ENCODE measurements around the gene BMX.

BMX gene

DNA sequence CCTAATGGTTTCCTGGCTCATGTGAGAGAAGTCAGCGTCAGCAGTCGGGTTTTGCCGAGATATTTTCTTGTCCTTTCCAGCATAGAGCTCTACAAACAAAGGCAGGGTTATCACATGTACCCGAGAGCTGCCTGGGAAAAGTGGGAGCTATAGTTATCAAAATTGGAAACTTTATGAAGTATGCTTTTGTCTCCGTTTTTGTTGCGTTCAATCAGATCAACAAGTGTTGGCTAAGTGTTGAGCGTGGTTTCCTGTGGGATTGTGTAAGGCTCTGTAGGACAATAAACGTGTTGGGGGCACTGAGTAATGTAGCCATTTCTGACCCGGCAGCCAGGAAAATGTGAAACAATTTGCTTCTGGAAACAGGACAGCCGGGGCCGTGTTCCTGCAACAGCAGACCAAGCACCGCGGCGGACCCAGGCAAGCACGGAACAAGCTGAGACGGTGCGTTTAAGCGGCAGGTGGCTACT lies at the start of gene BMX:
TSS of gene BMX (plus strand) at position 311 of the 470 bp plus-strand sequence. CDS start 7,547 bp downstream, outside the sequence.
- DNase-seq: no peak

DNA sequence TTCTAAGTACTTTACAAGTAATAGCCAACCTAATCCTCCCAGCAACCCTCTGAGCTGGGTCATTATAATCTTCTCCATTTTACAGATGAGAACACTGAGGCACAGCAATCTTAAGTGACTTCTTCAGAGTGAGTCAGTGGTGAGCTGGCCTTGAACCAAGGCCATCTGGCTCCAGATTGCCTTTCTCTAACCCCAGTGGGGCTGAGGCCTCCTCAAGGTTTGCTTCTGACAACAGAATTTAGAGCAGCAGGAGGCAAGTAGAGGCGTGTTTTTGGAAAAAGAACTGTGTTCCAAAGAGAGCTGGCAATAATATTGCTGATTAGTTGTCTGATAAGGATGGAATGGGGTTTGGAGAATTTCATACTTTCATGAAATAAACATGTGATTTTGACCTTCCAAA lies 48.7 kb upstream of the BMX start:
- DNase-seq: no peak

DNA sequence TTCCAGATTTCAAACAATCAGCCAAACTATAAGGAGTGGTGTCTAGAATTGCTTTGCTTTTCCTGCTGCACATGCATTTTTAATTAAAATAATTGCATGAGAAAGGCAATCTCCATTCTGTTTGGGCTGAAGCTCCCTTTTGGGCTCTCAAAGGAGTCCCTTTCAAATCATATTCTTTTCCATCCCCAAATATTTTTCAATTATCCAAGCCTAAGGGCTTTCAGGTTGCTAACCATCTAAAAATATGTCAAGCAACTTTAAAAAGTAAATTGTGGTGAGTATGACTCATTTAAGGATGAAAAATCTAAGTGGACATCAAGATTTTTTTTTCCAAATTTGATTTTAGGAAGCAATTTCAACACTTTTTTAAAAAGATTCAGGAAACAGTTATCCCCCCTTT lies 35.9 kb upstream of the BMX start:
- DNase-seq: no peak

DNA sequence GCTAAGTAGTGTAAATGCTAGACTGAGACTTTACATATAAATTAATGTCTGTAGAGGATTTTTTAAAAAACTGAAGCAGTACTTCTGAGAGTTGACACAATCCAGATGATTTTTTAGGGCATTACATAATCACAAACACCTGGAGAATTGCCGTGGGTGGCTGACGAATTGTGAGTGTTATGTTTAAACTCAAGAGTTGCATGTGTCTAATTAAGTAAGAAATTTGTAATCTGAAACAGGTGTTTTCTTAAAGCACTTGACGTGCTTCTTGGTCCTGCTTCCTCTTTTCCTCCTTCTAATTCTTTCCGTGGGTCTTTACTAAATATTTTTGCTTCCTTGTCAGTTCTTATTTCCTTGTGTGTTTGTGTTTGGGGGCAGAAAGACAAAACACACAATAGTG lies 35.3 kb upstream of the BMX start:
- DNase-seq: no peak

DNA sequence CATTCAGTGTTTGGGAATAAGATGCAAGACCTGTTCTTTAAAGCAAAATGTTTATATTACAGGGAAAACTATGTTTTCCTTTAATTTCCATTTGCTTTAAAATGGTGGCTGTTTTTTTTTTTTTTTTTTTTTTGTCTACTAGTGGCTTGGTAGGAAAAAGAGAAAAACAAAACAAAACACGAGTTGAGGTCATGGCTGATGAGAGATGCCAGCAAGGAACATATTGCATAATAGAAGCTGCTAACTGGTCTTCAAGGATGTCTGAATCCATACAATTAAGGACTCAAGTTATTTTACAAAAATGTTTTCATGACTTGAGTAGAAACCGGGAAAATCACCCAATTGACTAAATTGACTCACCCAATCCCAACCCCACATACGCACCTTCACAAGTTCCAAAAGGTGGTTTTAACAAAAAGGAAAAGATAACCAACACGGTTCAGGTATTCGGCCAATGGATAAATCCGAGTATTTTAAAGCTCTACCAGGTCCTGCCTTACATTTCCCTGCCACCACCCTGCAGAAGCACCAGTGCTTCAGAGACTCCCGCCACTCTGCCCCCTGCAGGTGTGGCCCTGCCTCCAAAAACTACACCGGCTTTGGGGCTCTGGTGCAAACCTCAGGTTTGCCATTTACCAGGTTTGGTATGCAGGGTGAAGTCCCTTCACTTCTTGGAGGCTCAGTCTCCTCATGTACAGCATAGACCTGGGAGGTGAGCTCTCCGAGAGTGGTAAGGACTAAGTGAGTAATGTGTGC lies 34.5 kb upstream of the BMX start:
- no peak for DNase-seq

DNA sequence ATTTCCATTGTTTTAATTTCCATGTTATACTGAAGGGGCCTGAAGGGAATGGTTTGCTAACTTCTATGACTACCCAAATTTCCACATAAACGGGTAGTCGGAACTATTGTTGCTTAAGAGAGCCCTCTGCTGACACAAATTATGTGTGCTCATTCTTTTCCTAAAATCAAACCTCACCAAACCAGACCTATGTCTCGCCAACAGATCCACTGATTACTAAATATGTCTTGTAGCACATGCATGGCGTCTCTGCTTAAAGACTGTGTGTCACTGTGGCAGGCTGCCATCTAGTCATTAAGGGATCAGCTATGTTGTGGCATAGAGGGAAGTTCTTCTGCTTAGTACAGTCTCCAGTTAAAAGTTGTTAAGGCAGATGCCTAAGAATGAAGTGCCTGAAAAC lies 32.6 kb upstream of the BMX start:
- no peak for DNase-seq

DNA sequence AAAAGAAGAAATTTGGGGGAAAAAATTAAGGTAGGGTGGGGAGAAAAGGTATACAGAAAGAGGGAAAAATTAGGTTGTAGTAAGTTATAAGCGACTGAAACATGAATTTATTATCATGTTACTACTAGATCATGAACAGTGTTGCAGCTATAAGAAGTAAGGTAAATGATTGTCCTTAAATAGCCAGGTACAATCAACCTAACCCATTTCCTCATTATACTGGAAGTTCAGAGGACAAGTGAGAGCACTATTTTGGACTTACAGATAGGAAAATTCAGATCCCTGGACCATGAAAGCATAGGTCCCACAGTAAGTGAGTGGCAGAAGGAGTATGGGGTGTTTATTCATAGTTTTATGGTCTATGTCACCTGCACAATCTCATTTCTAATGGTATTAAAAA lies 31.0 kb upstream of the BMX start:
- no peak for DNase-seq

DNA sequence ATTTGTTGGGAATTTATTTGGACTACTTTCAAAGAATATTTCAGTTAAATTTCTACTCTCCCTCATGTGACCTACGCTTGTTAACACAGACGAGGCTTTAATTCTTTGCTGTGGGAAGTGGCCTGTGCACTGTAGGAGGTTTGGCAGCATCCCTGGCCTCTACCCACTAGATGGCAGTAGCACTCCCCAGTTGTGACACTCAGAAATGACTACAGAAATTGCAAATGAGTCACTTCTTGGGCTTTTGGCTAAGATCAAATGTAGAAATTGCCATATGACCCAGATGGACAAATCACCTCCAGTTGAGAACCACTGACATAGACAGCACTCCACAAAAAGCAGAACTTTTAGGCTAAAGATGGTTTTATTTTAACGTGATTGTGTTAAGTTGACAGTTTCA lies 29.6 kb upstream of the BMX start:
- DNase-seq: peak; percentile 43 to 62

DNA sequence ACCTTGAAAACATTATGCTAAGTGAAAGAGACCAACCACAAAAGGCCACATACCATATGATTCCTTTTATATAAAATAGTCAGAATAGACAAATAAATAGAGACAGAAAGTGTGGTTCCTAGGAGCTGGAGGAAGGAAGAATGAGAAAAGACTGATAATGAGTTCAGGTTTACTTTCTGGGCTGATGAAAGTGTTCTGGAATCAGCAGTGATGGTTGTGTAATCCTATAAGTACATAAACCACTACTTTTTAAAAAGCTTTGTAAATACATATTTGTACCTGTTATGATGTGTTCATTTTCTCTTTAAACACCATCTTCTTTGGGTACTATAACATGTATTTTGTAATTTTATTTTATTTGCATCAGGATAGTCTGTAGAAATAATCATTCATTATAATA lies 28.1 kb upstream of the BMX start:
- DNase-seq: no peak

DNA sequence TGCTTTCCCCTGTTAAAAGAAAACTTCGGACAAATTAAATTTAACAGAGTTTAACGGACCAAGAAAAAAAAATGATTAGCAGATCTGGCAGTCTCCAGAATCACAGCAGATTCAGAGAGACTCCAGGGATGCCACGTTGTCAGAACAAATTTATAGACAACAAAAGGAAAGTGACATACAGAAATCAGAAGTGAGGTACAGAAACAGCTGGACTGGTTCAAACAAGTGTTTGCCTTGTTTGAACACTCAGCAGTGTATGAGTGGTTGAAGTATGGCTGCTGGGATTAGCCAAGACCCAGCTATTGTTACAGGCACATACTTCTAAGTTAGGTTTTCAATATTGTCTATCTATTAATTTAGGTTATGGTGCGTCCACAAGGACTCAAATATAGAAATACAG lies 26.6 kb upstream of the BMX start:
- DNase-seq: no peak

DNA sequence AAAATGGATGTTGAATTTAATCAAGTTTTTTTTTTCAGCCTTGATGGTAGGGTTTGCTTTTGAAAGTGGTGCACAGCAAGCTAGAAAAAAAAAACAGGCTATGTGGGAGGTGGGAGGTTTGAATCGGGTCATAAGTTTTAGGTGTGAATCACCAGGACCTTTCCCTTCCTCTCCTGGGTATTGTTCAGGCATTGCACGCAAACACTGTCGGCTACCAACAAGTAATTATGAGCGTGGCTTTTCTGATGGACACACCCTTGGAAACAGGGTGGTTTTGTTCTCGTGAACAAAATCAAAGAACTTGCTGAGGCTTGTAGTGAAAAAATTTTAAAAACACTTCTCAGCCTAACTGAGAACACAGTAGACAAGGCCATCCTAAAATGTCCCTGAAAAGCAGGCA lies 25.6 kb upstream of the BMX start:
- no peak for DNase-seq

DNA sequence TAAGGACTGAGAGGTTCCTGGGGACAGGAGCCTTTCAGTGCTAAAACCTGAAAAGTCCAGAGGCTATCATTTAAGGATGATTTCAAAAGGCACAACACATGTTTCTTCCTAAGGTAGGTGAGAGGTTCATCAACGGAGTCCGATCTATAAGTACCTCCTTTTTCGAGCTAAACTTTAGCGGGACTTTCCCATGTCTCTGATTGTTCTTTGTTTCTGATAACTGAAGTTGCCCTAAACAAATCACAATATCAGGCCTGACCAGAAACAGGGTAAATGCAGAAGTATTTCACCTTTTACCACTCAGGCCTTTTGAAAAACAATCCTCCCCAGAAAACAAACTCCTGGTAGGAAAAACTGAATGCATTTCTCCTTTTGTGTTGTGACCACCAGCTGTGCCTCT lies 25.1 kb upstream of the BMX start:
- DNase-seq: no peak

DNA sequence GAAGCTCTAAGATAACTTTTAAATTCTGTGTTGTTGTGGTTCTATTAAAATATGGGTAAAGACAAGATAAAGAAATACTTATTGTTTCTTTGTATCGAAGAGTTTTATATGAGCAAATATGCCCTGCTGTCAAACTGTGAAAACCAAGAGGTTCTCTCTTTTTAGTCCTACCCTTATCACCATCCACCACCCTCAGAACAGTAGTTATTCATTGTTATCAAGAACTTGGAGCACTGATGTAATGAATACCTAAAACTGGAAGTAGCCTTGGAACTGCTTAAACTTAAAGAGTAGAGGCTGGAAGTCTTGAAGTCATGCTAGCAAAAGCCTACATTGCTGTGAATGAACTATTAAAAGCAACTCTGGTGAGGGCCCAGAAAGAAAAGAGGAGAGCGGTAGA lies 16.7 kb upstream of the BMX start:
- DNase-seq: no peak

DNA sequence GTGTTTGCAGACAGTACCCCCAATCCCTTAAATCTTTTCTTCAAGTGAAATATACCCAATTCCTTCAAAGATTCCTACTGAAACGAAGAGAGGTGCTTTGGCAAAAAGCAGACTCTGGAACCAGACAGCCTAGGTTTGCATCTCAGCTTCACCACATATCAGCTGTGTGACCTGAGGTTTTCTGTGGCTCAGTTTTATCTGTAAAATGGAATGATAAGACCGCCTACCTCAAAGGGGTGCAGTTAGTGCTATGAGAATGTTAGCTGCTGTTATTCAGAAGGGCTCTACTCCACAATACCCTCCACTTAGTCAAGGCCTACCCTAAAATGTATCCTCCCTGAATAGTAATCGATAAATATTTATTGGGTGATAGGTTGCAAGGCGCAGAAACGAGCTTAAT lies 8.1 kb upstream of the BMX start:
- no peak for DNase-seq

DNA sequence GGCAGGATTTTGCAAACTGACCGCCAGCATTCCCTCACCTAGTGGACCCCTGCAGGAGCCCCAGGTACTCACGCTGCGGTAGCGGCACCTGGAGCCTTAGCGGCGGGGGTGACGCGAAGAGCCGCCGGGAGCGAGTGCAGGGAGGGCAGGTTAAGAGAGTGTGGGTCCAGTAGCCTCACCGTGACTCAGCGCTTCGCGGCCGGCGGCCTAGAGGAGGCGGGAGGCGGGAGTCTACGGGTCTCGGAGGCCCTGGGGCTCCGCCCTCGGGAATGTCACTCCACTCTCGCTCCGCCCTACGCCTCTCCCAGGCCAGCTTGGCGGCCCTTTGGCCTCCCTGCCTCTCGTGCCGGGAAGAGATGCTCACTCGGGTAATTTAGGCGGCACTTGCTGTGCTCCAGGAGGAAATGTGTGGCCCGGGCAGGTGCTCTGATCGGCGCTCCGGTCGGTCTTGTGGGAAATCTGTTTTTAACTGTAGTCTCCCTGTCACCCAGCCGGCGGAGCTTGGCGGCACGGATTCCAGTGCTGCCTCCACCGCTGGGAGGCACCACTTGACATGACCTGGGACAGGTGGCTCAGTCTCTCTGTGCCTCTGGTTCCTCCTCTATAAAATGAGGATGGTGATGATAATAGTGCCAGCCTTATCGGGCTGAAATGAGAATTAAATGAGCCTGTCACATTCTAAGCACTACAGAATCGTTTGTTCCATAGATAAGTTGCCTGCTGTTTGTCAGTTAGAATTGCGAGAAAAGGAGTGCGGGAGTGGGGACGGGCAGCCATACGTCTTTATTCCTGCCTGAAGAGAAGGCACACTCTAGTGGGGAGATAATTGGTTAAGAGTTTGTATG lies 7.3 kb upstream of the BMX start, which contains the start of gene PIR:
TSS of gene PIR (minus strand) at position 216 of the 845 bp plus-strand sequence. CDS start 2,076 bp downstream, outside the sequence.
- DNase-seq: peak; percentile 4 to 34

DNA sequence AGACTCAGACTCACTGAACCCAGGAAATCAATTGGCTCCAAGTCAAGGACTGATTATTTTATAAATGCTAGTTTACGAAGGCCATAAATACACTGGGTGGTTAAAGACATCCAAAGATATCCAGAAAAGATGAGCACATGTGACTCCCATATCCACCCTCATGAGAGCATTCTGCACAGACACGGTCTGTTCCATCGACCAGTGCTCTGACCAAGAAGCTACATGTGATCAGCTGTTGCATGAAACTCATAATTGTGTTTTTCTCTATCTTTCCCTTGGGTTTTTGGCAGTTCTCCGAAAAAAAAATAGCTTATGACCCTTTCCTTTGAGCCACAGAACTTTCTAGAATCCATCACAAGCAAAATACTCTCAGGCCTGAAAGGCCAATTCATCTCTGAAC lies 4.8 kb upstream of the BMX start:
- DNase-seq: no peak

DNA sequence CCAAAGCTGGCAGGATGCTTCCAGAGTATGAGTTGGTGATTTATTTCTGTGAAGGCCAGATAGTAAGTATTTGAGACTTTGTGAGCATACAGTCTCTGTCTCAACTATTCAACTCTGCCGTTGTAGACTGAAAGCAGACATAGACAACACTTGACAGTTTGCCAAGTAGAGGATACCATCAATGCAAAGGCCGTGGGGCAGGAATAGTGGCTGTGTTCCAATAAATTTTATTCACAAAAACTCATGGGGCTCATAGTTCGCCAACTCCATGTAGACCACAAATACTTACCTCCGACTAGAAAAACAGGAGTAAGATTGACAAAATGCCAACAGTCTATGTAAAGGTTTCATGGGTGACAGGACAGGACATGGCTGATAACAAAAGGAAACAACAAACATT lies 3.8 kb upstream of the BMX start:
- DNase-seq: no peak

DNA sequence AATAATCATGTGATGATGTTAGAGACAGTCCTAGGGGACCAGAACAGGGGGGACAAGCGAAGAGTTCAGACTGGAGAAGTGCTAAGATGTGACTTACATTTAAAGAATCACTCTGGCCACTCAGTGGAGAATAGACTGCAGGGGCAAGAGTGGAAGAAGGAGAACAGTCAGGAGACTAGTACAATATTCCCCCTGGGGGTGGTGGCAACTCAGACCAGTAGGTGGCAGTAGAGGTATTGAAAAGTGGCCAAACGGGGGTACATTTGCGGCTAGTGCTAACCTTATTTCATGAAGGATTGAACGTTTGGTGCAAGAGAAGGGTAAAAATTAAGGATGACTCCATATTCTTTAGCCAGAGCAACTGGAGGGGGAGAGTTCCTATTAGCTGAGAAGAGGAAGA lies 2.7 kb upstream of the BMX start:
- DNase-seq: peak; percentile 41 to 55

DNA sequence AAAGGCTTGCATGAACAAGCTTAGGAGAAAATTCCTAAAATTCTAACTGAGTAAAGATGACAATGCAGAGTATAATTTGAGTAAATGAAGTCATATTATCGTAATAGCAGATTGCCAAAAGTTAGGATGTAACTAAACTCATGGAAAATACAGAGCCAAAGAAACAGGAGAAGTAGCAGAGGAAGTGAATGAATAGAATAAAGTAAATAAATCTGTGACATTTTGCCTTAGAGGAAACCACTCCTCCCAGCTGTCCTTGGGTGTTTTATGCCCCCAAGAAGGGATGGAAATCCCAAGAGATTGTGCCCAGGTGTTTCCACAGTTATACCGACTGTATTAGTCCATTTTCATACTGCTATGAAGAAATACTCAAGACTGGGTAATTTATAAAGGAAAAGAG lies 1.9 kb upstream of the BMX start:
- no peak for DNase-seq

DNA sequence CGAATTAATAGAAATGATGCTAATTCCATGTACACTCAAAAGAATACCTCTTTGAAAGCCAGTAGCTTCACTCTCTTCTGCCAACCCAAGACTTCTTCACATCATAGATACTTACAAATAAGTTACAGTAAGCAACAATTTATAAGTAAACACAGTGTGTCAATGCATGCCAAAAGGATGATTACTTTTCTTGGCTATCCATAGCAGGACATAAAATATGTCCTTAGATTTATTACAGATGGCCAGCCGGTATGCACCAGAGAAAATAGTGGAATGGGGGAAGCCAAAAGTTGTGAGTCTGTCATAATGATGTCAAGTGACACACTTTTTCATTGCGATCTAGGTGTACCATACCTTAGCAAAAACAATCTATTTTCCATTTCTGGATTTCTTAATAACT lies 631 bp upstream of the BMX start:
- DNase-seq: no peak

DNA sequence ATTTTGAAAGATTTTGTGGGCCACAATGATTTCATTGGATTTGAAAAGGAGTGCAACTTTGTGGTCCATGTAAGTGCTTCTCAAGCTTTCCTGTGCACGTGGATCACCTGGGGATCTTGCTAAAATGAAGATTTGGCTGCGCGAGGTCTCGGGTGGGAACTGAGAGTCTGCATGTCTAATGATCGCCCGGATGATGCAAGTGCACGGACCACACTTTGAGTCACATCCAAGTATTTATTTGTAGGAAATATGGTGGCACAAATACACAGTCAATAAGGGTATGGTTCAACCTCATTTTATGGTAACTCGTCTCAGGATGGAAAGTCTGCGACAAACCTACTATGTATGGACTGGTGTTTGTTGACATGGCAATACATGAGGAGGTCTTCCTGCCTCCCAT lies 899 bp downstream of the BMX start:
- no peak for DNase-seq

DNA sequence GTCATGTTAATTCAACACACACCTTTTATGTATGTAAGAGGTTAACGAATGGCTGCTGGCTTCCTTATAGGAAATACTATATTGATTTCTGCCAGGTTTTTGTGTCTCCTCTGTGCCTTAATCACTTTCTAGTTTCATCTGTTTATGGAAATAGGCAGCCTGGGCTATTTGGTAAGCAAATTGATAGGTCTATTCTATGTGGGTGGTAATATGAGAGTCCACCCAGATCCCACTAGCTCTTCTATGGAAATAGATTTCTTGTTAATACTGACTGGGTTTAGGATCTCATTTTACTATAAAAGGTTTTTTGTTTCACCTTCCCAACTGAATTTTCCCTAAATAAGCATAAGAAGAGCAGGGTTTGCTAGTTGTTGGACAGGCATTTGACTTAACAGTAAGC lies 4.1 kb downstream of the BMX start:
- DNase-seq: no peak

DNA sequence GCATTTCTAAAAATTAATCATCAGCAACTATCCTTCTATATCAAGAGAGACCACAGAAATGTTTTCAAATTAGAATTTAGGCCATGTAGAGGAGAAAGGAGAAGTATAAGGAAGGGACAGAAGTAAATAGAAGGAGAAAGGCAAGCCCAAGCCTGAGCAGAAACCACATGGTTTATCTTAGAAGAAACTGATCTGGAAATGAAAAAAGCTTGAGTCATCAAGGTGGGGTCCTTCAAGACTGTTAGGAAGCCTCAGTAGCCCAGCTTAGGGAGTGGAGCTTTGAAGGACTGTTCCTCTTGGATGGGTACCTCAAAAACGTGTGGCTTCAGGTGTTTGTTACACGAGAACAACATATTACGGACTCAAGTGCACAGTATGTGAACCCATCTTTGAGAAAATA lies 4.5 kb downstream of the BMX start:
- DNase-seq: no peak

DNA sequence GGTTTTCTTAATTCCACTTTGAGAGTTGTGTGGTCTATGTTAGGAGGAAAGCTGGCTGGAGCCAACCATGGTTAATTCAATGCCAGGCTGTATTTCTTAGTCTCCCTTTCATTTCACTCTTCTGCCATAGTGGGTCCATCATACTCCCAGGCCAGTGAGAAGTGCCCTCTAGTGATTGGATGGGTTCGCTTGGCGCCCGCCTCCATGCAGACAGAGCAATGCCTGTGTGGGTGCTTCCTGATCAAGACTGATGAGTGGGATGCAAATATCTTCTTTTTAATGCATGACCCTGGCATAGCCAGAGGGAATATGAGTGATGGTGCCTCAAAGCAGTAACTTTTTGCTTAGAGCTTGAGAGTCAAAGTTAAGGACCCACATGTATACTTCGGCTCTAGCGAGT lies 6.4 kb downstream of the BMX start:
- no peak for DNase-seq
